Endodermal cell (in vitro differentiated cells): Measurements from ENCODE around the gene COL13A1. TPM values are rescaled to one million over a fixed set of nuclear protein-coding genes. Genes with fewer than 3 reads are reported as not detected.

ENCODE experiments used
- DNase-seq: peaks from one replicate; pipeline ENCODE4 v3.0.0-alpha.2; 2017
- H3K27ac ChIP-seq: 2 replicates; pipeline ENCODE4 v1.5.1; 2013; ENCODE audit warnings: mild to moderate bottlenecking, low read depth, low read length, moderate library complexity
- H3K27me3 ChIP-seq: 2 replicates; pipeline ENCODE4 v1.6.1; 2013; ENCODE audit warnings: mild to moderate bottlenecking, low read length, moderate library complexity; ENCODE audit not compliant: insufficient read depth, control insufficient read depth, poor library complexity, severe bottlenecking
- H3K36me3 ChIP-seq: 2 replicates; pipeline ENCODE4 v1.7.0; 2013; ENCODE audit warnings: mild to moderate bottlenecking, low read length, moderate library complexity; ENCODE audit not compliant: control insufficient read depth, insufficient read depth
- H3K4me1 ChIP-seq: one replicate; pipeline ENCODE4 v1.7.0; 2013; ENCODE audit warnings: low read length; ENCODE audit not compliant: control insufficient read depth, insufficient read depth
- H3K4me3 ChIP-seq: 2 replicates; pipeline ENCODE4 v1.5.1; 2013; ENCODE audit warnings: mild to moderate bottlenecking, low read length, moderate library complexity
- H3K9ac ChIP-seq: 2 replicates; pipeline ENCODE4 v1.6.1; 2013; ENCODE audit warnings: mild to moderate bottlenecking, low read length, moderate library complexity; ENCODE audit not compliant: poor library complexity, severe bottlenecking; ENCODE audit errors: extremely low read depth
- H3K9me3 ChIP-seq: 2 replicates; pipeline ENCODE4 v1.6.1; 2013; ENCODE audit warnings: mild to moderate bottlenecking, low read length, moderate library complexity; ENCODE audit not compliant: control insufficient read depth
- H3K27ac Mint-ChIP-seq: 2 replicates; pipeline ENCODE4 v1.8.0; 2020; ENCODE audit warnings: mixed read lengths
- H3K27me3 Mint-ChIP-seq: 2 replicates; pipeline ENCODE4 v1.8.0; 2021; ENCODE audit warnings: mild to moderate bottlenecking, mixed read lengths; ENCODE audit not compliant: insufficient read depth
- H3K36me3 Mint-ChIP-seq: 2 replicates; pipeline ENCODE4 v1.8.0; 2020; ENCODE audit warnings: low read depth, mixed read lengths
- H3K4me1 Mint-ChIP-seq: 2 replicates; pipeline ENCODE4 v1.8.0; 2020; ENCODE audit warnings: mixed read lengths
- H3K4me3 Mint-ChIP-seq: 2 replicates; pipeline ENCODE4 v1.8.0; 2020; ENCODE audit warnings: mild to moderate bottlenecking, moderate library complexity, mixed read lengths
- H3K9me3 Mint-ChIP-seq: 2 replicates; pipeline ENCODE4 v1.8.0; 2020; ENCODE audit warnings: mild to moderate bottlenecking, mixed read lengths
- CTCF ChIP-seq: fragments of 200-600 bp; sonication (generic); conservative IDR thresholded peaks from 2 replicates; pipeline ENCODE4 v1.5.0; 2021; ENCODE audit warnings: antibody characterized with exemption, mild to moderate bottlenecking
- WGBS, 2 experiments: methylation state at CpG; one replicate each; pipeline versions ENCODE4 v1.1.5 to v1.1.7; 2013; ENCODE audit warnings: missing lambda C conversion rate in 2 of 2, mixed read lengths in 1 of 2; ENCODE audit not compliant: insufficient coverage in 1 of 2, insufficient read length in 1 of 2; 5-methylcytosine and 5-hydroxymethylcytosine counted together
- total RNA-seq, 2 donors: library from RNA; stranded (reverse); fragmentation: NEBNext Ultra II Directional in 1 of 2; extraction: Animal tissue kit (Norgen Biotek cat#: 25700) in 1 of 2; gene quantifications; 2 replicates in 1 of 2; 3 replicates in 1 of 2; pipeline ENCODE4 v1.2.1, GENCODE V29; 2021

COL13A1 gene
- total RNA-seq, 2 donors from 2014 or later = 15.9 to 20.7 TPM

GRCh38 chr10:69850440-69850839 is 48.7 kb downstream of the COL13A1 start:
- DNase-seq = no peak
- H3K27me3 ChIP-seq = no peaks in the 10 kb centered on the region
- 66 to 89% methylated on average over 3 to 6 of the region's 6 CpGs for WGBS, 2 experiments
- H3K4me3 ChIP-seq = no peak overlapping the region
- Mint-ChIP-seq H3K4me3 (no peak overlapping the region), H3K27ac (peak overlapping the region; percentile 77), H3K36me3 (no peaks in the 10 kb centered on the region), H3K4me1 (peaks cover 75% of the 10 kb centered on the region), H3K9me3 (no peaks in the 10 kb centered on the region), H3K27me3 (no peaks in the 10 kb centered on the region)
- TF ChIP-seq CTCF = no peak
- H3K36me3 ChIP-seq = no peaks in the 10 kb centered on the region
- no peaks in the 10 kb centered on the region for H3K9me3 ChIP-seq
- no peak overlapping the region for H3K9ac ChIP-seq
- peaks cover 31% of the 10 kb centered on the region for H3K4me1 ChIP-seq
- no peak overlapping the region for H3K27ac ChIP-seq

GRCh38 chr10:69851306-69851705 is 49.6 kb downstream of the COL13A1 start:
- H3K27me3 Mint-ChIP-seq = no peaks in the 10 kb centered on the region
- Histone ChIP-seq H3K4me1 (peaks cover 24% of the 10 kb centered on the region), H3K9ac (no peak overlapping the region), H3K27me3 (no peaks in the 10 kb centered on the region), H3K4me3 (no peak overlapping the region), H3K9me3 (no peaks in the 10 kb centered on the region), H3K27ac (no peak overlapping the region), H3K36me3 (no peaks in the 10 kb centered on the region)
- peaks cover 74% of the 10 kb centered on the region for H3K4me1 Mint-ChIP-seq
- no peak for DNase-seq
- no peaks in the 10 kb centered on the region for H3K36me3 Mint-ChIP-seq
- WGBS, 2 experiments = 95% methylated on average over 1 of the region's 1 CpG; no CpG with 5 or more reads in 1 of the 2 experiments
- TF ChIP-seq CTCF = no peak
- no peak overlapping the region for H3K27ac Mint-ChIP-seq
- no peaks in the 10 kb centered on the region for H3K9me3 Mint-ChIP-seq
- H3K4me3 Mint-ChIP-seq = no peak overlapping the region

- Mint-ChIP-seq H3K4me3 (no peak overlapping the region), H3K4me1 (peaks cover 67% of the 10 kb centered on the region), H3K27me3 (no peaks in the 10 kb centered on the region), H3K27ac (peak overlapping the region; percentile 16), H3K9me3 (no peaks in the 10 kb centered on the region), H3K36me3 (no peaks in the 10 kb centered on the region)
- peak; percentile 90 for DNase-seq
- TF ChIP-seq CTCF = no peak
- Histone ChIP-seq H3K4me3 (no peak overlapping the region), H3K4me1 (peaks cover 12% of the 10 kb centered on the region), H3K27ac (no peak overlapping the region), H3K9me3 (no peaks in the 10 kb centered on the region), H3K36me3 (no peaks in the 10 kb centered on the region), H3K9ac (no peak overlapping the region), H3K27me3 (no peaks in the 10 kb centered on the region)
- 37 to 70% methylated on average over 2 to 7 of the region's 7 CpGs for WGBS, 2 experiments
Measured at GRCh38 chr10:69853064-69853463, 51.4 kb downstream of the COL13A1 start.
